IMR-90 (cell line): Measurements from ENCODE around the gene NXPE3. TPM values are rescaled to one million over a fixed set of nuclear protein-coding genes. Genes with fewer than 3 reads are reported as not detected.
A peak's percentile ranks its signal among the peaks of the same experiment; 100 is the strongest.

Experiments used
- ATAC-seq: fragments of 200-7000 bp; cut with Tn5 transposase; 2 replicates; pipeline ENCODE4 v1.9.1; 2020; ENCODE audit warnings: low read depth, mild to moderate bottlenecking, moderate library complexity
- BruUV-seq: library from RNA; stranded (reverse); fragments of 400-500 nt; replicated peaks from 2 replicates; lab custom pipeline; 2021; lab: Mats Ljungman, UMichigan
- CTCF ChIA-PET: fragments of 300-600 bp; formaldehyde crosslinking; extraction: SDS; loops from one replicate; lab custom pipeline; 2021; ENCODE audit warnings: antibody characterized with exemption; lab: Yijun Ruan, JAX
- POLR2A ChIA-PET: fragments of 300-600 bp; sonication (Branson Sonifier 250); formaldehyde crosslinking; loops from one replicate; lab custom pipeline; 2022; ENCODE audit warnings: antibody characterized with exemption; ENCODE audit not compliant: unreplicated experiment; lab: Charles Lee
- DNase-seq: peaks from one replicate; pipeline ENCODE4 v3.0.0; 2013
- H2AFZ ChIP-seq: replicated peaks from 2 replicates; pipeline ENCODE3; 2013; ENCODE audit warnings: low read length, mild to moderate bottlenecking; ENCODE audit not compliant: poor library complexity
- H2AK5ac ChIP-seq: 2 replicates; pipeline ENCODE4 v1.6.1; 2013; ENCODE audit warnings: low read depth, low read length, inconsistent platforms
- H2AK9ac ChIP-seq: replicated peaks from 2 replicates; pipeline ENCODE3; 2013; ENCODE audit warnings: mild to moderate bottlenecking, low read depth, low read length, moderate library complexity; ENCODE audit not compliant: poor library complexity
- H2BK120ac ChIP-seq: 2 replicates; pipeline ENCODE4 v1.6.1; 2013; ENCODE audit warnings: low read depth, low read length, inconsistent platforms
- H2BK15ac ChIP-seq: 3 replicates; pipeline ENCODE4 v1.6.1; 2013; ENCODE audit warnings: low read depth, low read length, inconsistent platforms
- H2BK20ac ChIP-seq: 2 replicates; pipeline ENCODE4 v1.6.1; 2013; ENCODE audit warnings: low read depth, mild to moderate bottlenecking, inconsistent platforms, low read length, moderate library complexity
- H2BK5ac ChIP-seq: 2 replicates; pipeline ENCODE4 v1.6.1; 2013; ENCODE audit warnings: mild to moderate bottlenecking, low read depth, low read length, inconsistent platforms; ENCODE audit not compliant: poor library complexity, severe bottlenecking
- H3K14ac ChIP-seq: replicated peaks from 2 replicates; pipeline ENCODE4 v1.6.1; 2013; ENCODE audit warnings: low read depth, low read length, inconsistent platforms
- H3K18ac ChIP-seq: 2 replicates; pipeline ENCODE4 v1.6.1; 2013; ENCODE audit warnings: low read depth, low read length, control low read depth
- H3K23ac ChIP-seq: 2 replicates; pipeline ENCODE4 v1.6.1; 2013; ENCODE audit warnings: low read depth, low read length, inconsistent platforms
- H3K27ac ChIP-seq: 2 replicates; pipeline ENCODE4 v1.5.1; 2013; ENCODE audit warnings: mild to moderate bottlenecking, control low read depth, low read length; ENCODE audit not compliant: insufficient read depth
- H3K27me3 ChIP-seq: 2 replicates; pipeline ENCODE4 v1.6.1; 2013; ENCODE audit warnings: low read length; ENCODE audit not compliant: control insufficient read depth, insufficient read depth
- H3K36me3 ChIP-seq: 2 replicates; pipeline ENCODE4 v1.6.1; 2013; ENCODE audit warnings: low read length, mixed read lengths; ENCODE audit not compliant: control insufficient read depth, insufficient read depth
- H3K4ac ChIP-seq: 2 replicates; pipeline ENCODE4 v1.6.1; 2013; ENCODE audit warnings: low read depth, low read length, inconsistent platforms
- H3K4me1 ChIP-seq: 2 replicates; pipeline ENCODE4 v1.6.1; 2013; ENCODE audit warnings: low read length, mixed read lengths; ENCODE audit not compliant: control insufficient read depth, insufficient read depth
- H3K4me2 ChIP-seq: 2 replicates; pipeline ENCODE4 v1.6.1; 2013; ENCODE audit warnings: low read depth, mild to moderate bottlenecking, control low read depth, low read length, moderate library complexity
- H3K4me3 ChIP-seq: 2 replicates; pipeline ENCODE4 v1.5.1; 2013; ENCODE audit warnings: low read depth, mild to moderate bottlenecking, control low read depth, low read length, moderate library complexity; ENCODE audit not compliant: insufficient read depth
- H3K56ac ChIP-seq: 2 replicates; pipeline ENCODE4 v1.6.1; 2013; ENCODE audit warnings: low read length, inconsistent platforms; ENCODE audit not compliant: insufficient read depth; ENCODE audit errors: extremely low read depth
- H3K79me1 ChIP-seq, 2 experiments: 2 replicates each; pipeline ENCODE4 v1.6.1; 2013; ENCODE audit warnings: low read length in 2 of 2, inconsistent platforms in 1 of 2, low read depth in 1 of 2
- H3K9ac ChIP-seq: 2 replicates; pipeline ENCODE4 v1.6.1; 2013; ENCODE audit warnings: low read depth, low read length, control low read depth
- H3K9me1 ChIP-seq: 2 replicates; pipeline ENCODE4 v1.6.1; 2013; ENCODE audit warnings: low read length, inconsistent platforms; ENCODE audit not compliant: insufficient read depth
- H3K9me3 ChIP-seq: 2 replicates; pipeline ENCODE4 v1.6.1; 2013; ENCODE audit warnings: low read length; ENCODE audit not compliant: control insufficient read depth, insufficient read depth
- H4K20me1 ChIP-seq: 2 replicates; pipeline ENCODE4 v1.6.1; 2013; ENCODE audit warnings: low read length, inconsistent platforms; ENCODE audit not compliant: insufficient read depth
- H4K5ac ChIP-seq: 2 replicates; pipeline ENCODE4 v1.6.1; 2013; ENCODE audit warnings: mild to moderate bottlenecking, low read depth, low read length, control low read depth
- H4K8ac ChIP-seq, 2 experiments: 2 replicates each; pipeline ENCODE4 v1.6.1; 2013; ENCODE audit warnings: low read depth in 2 of 2, low read length in 2 of 2, control low read depth in 1 of 2, inconsistent platforms in 1 of 2
- H4K91ac ChIP-seq: 2 replicates; pipeline ENCODE4 v1.6.1; 2013; ENCODE audit warnings: low read depth, low read length, inconsistent platforms; ENCODE audit not compliant: insufficient read depth
- CHD1 ChIP-seq: IDR thresholded peaks from 2 replicates; pipeline ENCODE4 v1.6.1; 2012; ENCODE audit warnings: low read depth, low read length, improper control_type of control experiment
- CTCF ChIP-seq: conservative IDR thresholded peaks from 2 replicates; pipeline ENCODE4 v1.5.1; 2012; ENCODE audit warnings: mild to moderate bottlenecking, low read depth, low read length, improper control_type of control experiment
- ELK1 ChIP-seq: fragments of 150-350 bp; IDR thresholded peaks from 2 replicates; pipeline ENCODE4 v1.6.1; 2016; ENCODE audit warnings: low read depth, mild to moderate bottlenecking, low read length, moderate library complexity, borderline replicate concordance
- FOS ChIP-seq: fragments of 150-350 bp; IDR thresholded peaks from 2 replicates; pipeline ENCODE4 v1.6.1; 2016; ENCODE audit warnings: low read depth, low read length
- POLR2A ChIP-seq: IDR thresholded peaks from 2 replicates; pipeline ENCODE4 v1.6.1; 2012; ENCODE audit warnings: mild to moderate bottlenecking, low read depth, low read length
- RCOR1 ChIP-seq: IDR thresholded peaks from 2 replicates; pipeline ENCODE4 v1.6.1; 2012; ENCODE audit warnings: mild to moderate bottlenecking, low read length, improper control_type of control experiment; ENCODE audit not compliant: insufficient replicate concordance
- RFX5 ChIP-seq: IDR thresholded peaks from 2 replicates; pipeline ENCODE4 v1.8.0; 2012; ENCODE audit warnings: low read depth, mild to moderate bottlenecking, low read length, moderate library complexity
- SMC3 ChIP-seq: fragments of 150-350 bp; IDR thresholded peaks from 2 replicates; pipeline ENCODE4 v1.6.1; 2016; ENCODE audit warnings: low read depth, mild to moderate bottlenecking, antibody characterized with exemption, low read length, moderate library complexity
- USF2 ChIP-seq: fragments of 150-350 bp; IDR thresholded peaks from 2 replicates; pipeline ENCODE4 v1.6.1; 2017; ENCODE audit warnings: mild to moderate bottlenecking, antibody characterized with exemption, low read length, low read depth
- WGBS, 2 experiments: methylation state at CpG; one replicate each; pipeline versions ENCODE4 v1.1.5 to v1.1.7; 2013; ENCODE audit warnings: missing lambda C conversion rate in 2 of 2; ENCODE audit not compliant: insufficient read length in 1 of 2; ENCODE audit errors: extremely low coverage in 2 of 2; 5-methylcytosine and 5-hydroxymethylcytosine counted together
- dilution Hi-C: fragments of 300-500 bp; cut with HindIII; formaldehyde crosslinking; loops from one replicate; pipeline ENCODE4 v1.14.3; 2018; ENCODE audit warnings: low sequenced_read_pairs; ENCODE audit not compliant: unreplicated experiment
- in situ Hi-C: fragments of 300-500 bp; cut with MboI; formaldehyde crosslinking; loops from 3 replicates; pipeline ENCODE4 v1.14.3; 2019; ENCODE audit warnings: low sequenced_read_pairs, inconsistent platforms, mixed read lengths
- intact Hi-C: fragments of 100-400 bp; cut with micrococcal nuclease; formaldehyde crosslinking; loops from 2 replicates; pipeline ENCODE4 v1.10.0; 2022
- polyA plus RNA-seq, 3 experiments: library from polyadenylated mRNA; depleted of rRNA; stranded (reverse); fragments of >200 nt; gene quantifications; 2 replicates each; pipeline ENCODE4 v1.2.3, GENCODE V29; 2012; ENCODE audit warnings: low replicate concordance in 1 of 3
- total RNA-seq: library from RNA; depleted of rRNA; stranded (reverse); fragments of >200 nt; gene quantifications from 2 replicates; pipeline ENCODE4 v1.2.3, GENCODE V29; 2012

NXPE3 gene
- total and polyA plus RNA-seq, 2 of the 4 experiments (the other 2 are of a cell fraction) = 20.0 to 23.8 TPM

- BruUV-seq = TSS peak; percentile 20
- Histone ChIP-seq H2BK15ac (peak overlapping the region; percentile 4; the same call in 1 of the 3 replicates), H3K79me1 (peaks cover 10 to 32% of the 10 kb centered on the region in 2 experiments; a peak in 3 of 4 replicates), H2AK9ac (no peak overlapping the region), H3K27ac (peak overlapping the region; percentile 41; the same call in 1 of the 2 replicates), H3K36me3 (no peaks in the 10 kb centered on the region), H2AFZ (no peak overlapping the region), H3K18ac (peak overlapping the region; percentile 76; the same call in 1 of the 2 replicates), H3K4me3 (peak overlapping the region; percentile 22; the same call in 1 of the 2 replicates), H2AK5ac (no peak overlapping the region), H3K4me1 (peaks cover 4% of the 10 kb centered on the region; the same call in 1 of the 2 replicates), H4K20me1 (no peaks in the 10 kb centered on the region), H3K4ac (no peak overlapping the region; the same call in 1 of the 2 replicates), H3K9ac (peak overlapping the region; percentile 71), H4K91ac (no peak overlapping the region), H3K9me3 (no peaks in the 10 kb centered on the region), H4K8ac (peak overlapping the region; percentile 55 to 93; a peak in 3 of 4 replicates), H3K27me3 (no peaks in the 10 kb centered on the region), H3K56ac (peak overlapping the region; percentile 73; the same call in 1 of the 2 replicates), H3K9me1 (no peaks in the 10 kb centered on the region), H4K5ac (peak overlapping the region; percentile 25; the same call in 1 of the 2 replicates), H3K14ac (peak overlapping the region; percentile 77; the same call in 1 of the 2 replicates), H3K4me2 (peak overlapping the region; percentile 84), H2BK20ac (peak overlapping the region; percentile 29; the same call in 1 of the 2 replicates), H2BK120ac (peak overlapping the region; percentile 5; the same call in 1 of the 2 replicates), H2BK5ac (peak overlapping the region; percentile 98), H3K23ac (peak overlapping the region; percentile 20; the same call in 1 of the 2 replicates)
- TF ChIP-seq POLR2A (no peak), ELK1 (no peak), FOS (no peak), SMC3 (no peak), RCOR1 (no peak), USF2 (no peak), RFX5 (no peak), CHD1 (no peak), CTCF (no peak)
- ChIA-PET POLR2A (interaction anchor here (1.0 to 2.1 kb wide), 2 partner anchors 11 to 21 kb away, joined by 3 to 6 read pairs; partner anchors contain the start of gene NFKBIZ), CTCF (no interaction called here)
- intact Hi-C loops (no loop called here), dilution Hi-C loops (no loop called here), in situ Hi-C loops (no loop called here)
- WGBS, 2 experiments = no CpG with 5 or more reads among the region's 3 CpGs
- DNase-seq (no peak), ATAC-seq (no peak)
Observed at GRCh38 chr3:101828276-101828675, 49.3 kb downstream of the NXPE3 start.
